ENCODE data around the gene GABBR2. TPM values are rescaled to one million over a fixed set of nuclear protein-coding genes. Genes with fewer than 3 reads are reported as not detected.

GABBR2 gene
- total RNA-seq, 2 experiments from 2014 or later: not detected

GRCh38 chr9:98312365-98312764, 396.4 kb downstream of the GABBR2 start:
- intact Hi-C loops (cut with micrococcal nuclease; ENCODE audit: unreplicated experiment): loop anchor here (10.0 kb wide), 1 partner anchor 402 kb away; no protein-coding TSS in a partner anchor
- H3K36me3 ChIP-seq (ENCODE audit: insufficient read depth, low read length): no peaks in the 10 kb centered on the region
- H3K4me1 ChIP-seq (ENCODE audit: insufficient read depth, low read length, poor library complexity, severe bottlenecking): no peaks in the 10 kb centered on the region
- no peaks in the 10 kb centered on the region for H3K79me2 ChIP-seq (ENCODE audit: insufficient read depth, low read depth, low read length)
- H4K20me1 ChIP-seq (ENCODE audit: insufficient read depth, low read length): no peaks in the 10 kb centered on the region
- no peak overlapping the region for H3K27ac ChIP-seq (ENCODE audit: low read depth, low read length, poor library complexity, severe bottlenecking)
- H3K9me2 ChIP-seq (ENCODE audit: insufficient read depth, low read length): no peaks in the 10 kb centered on the region
- DNase-seq (ENCODE audit: low spot score): no peak
- no peak overlapping the region for H3K4me3 ChIP-seq (ENCODE audit: low read depth, low read length, poor library complexity, severe bottlenecking)
- no peak for TF ChIP-seq CTCF (conservative IDR thresholded peaks at IDR 0.05; ENCODE audit: low read length)
- TF ChIP-seq EZH2phosphoT487 (IDR thresholded peaks at IDR 0.05; ENCODE audit: borderline replicate concordance, low read depth, low read length): no peak
- BruUV-seq (replicated peaks): no TSS peak
- H2AFZ ChIP-seq (ENCODE audit: low read length): no peak overlapping the region
- ChIA-PET CTCF (ENCODE audit: unreplicated experiment) (no interaction called here), POLR2A (no interaction called here)
- no peaks in the 10 kb centered on the region for H3K9me3 ChIP-seq (ENCODE audit: low read length)
- H3K4me2 ChIP-seq (ENCODE audit: low read length): no peak overlapping the region

- Histone ChIP-seq H3K9me3 (ENCODE audit: low read length) (no peaks in the 10 kb centered on the region), H3K9me2 (ENCODE audit: insufficient read depth, low read length) (no peaks in the 10 kb centered on the region), H3K4me2 (ENCODE audit: low read length) (no peak overlapping the region), H3K79me2 (ENCODE audit: insufficient read depth, low read depth, low read length) (no peaks in the 10 kb centered on the region), H3K4me1 (ENCODE audit: insufficient read depth, low read length, poor library complexity, severe bottlenecking) (no peaks in the 10 kb centered on the region), H3K27ac (ENCODE audit: low read depth, low read length, poor library complexity, severe bottlenecking) (no peak overlapping the region), H3K36me3 (ENCODE audit: insufficient read depth, low read length) (no peaks in the 10 kb centered on the region), H3K4me3 (ENCODE audit: low read depth, low read length, poor library complexity, severe bottlenecking) (no peak overlapping the region), H4K20me1 (ENCODE audit: insufficient read depth, low read length) (no peaks in the 10 kb centered on the region), H2AFZ (ENCODE audit: low read length) (no peak overlapping the region)
- CTCF ChIA-PET (ENCODE audit: unreplicated experiment): no interaction called here
- intact Hi-C loops (cut with micrococcal nuclease; ENCODE audit: unreplicated experiment): loop anchor here (10.0 kb wide), 1 partner anchor 403 kb away; no protein-coding TSS in a partner anchor
- DNase-seq (ENCODE audit: low spot score): no peak
- POLR2A ChIA-PET: no interaction called here
- TF ChIP-seq EZH2phosphoT487 (IDR thresholded peaks at IDR 0.05; ENCODE audit: borderline replicate concordance, low read depth, low read length): no peak
- TF ChIP-seq CTCF (conservative IDR thresholded peaks at IDR 0.05; ENCODE audit: low read length): no peak
- BruUV-seq (replicated peaks): no TSS peak
These were observed 397.2 kb downstream of the GABBR2 start for GRCh38 chr9:98311541-98311940.

- no peak overlapping the region for H2AFZ ChIP-seq (ENCODE audit: low read length)
- intact Hi-C loops (cut with micrococcal nuclease; ENCODE audit: unreplicated experiment): loop anchor here (10.0 kb wide), 1 partner anchor 404 kb away; no protein-coding TSS in a partner anchor
These were observed 397.9 kb downstream of the GABBR2 start for GRCh38 chr9:98310752-98311392.

More at GRCh38 chr9:98310752-98311392, 397.9 kb downstream of the GABBR2 start:
- H3K4me1 ChIP-seq (ENCODE audit: insufficient read depth, low read length, poor library complexity, severe bottlenecking): no peaks in the 10 kb centered on the region
- no peaks in the 10 kb centered on the region for H3K36me3 ChIP-seq (ENCODE audit: insufficient read depth, low read length)
- H3K4me2 ChIP-seq (ENCODE audit: low read length): no peak overlapping the region
- no peak for TF ChIP-seq EZH2phosphoT487 (IDR thresholded peaks at IDR 0.05; ENCODE audit: borderline replicate concordance, low read depth, low read length)
- TF ChIP-seq CTCF (conservative IDR thresholded peaks at IDR 0.05; ENCODE audit: low read length): no peak
- no peak overlapping the region for H3K27ac ChIP-seq (ENCODE audit: low read depth, low read length, poor library complexity, severe bottlenecking)
- H4K20me1 ChIP-seq (ENCODE audit: insufficient read depth, low read length): no peaks in the 10 kb centered on the region
- CTCF ChIA-PET (ENCODE audit: unreplicated experiment): no interaction called here
- no peaks in the 10 kb centered on the region for H3K9me3 ChIP-seq (ENCODE audit: low read length)
- POLR2A ChIA-PET: no interaction called here
- BruUV-seq (replicated peaks): no TSS peak
- no peak for DNase-seq (ENCODE audit: low spot score)
- no peak overlapping the region for H3K4me3 ChIP-seq (ENCODE audit: low read depth, low read length, poor library complexity, severe bottlenecking)
- H3K9me2 ChIP-seq (ENCODE audit: insufficient read depth, low read length): no peaks in the 10 kb centered on the region
- H3K79me2 ChIP-seq (ENCODE audit: insufficient read depth, low read depth, low read length): no peaks in the 10 kb centered on the region
